NCI-H526 (cell line): ENCODE data around the gene SLC6A5.

Experiments
- DNase-seq, 2 experiments: peaks; one replicate each; lab custom pipeline; 2025; lab: John Stamatoyannopoulos, UW

SLC6A5 gene

DNA sequence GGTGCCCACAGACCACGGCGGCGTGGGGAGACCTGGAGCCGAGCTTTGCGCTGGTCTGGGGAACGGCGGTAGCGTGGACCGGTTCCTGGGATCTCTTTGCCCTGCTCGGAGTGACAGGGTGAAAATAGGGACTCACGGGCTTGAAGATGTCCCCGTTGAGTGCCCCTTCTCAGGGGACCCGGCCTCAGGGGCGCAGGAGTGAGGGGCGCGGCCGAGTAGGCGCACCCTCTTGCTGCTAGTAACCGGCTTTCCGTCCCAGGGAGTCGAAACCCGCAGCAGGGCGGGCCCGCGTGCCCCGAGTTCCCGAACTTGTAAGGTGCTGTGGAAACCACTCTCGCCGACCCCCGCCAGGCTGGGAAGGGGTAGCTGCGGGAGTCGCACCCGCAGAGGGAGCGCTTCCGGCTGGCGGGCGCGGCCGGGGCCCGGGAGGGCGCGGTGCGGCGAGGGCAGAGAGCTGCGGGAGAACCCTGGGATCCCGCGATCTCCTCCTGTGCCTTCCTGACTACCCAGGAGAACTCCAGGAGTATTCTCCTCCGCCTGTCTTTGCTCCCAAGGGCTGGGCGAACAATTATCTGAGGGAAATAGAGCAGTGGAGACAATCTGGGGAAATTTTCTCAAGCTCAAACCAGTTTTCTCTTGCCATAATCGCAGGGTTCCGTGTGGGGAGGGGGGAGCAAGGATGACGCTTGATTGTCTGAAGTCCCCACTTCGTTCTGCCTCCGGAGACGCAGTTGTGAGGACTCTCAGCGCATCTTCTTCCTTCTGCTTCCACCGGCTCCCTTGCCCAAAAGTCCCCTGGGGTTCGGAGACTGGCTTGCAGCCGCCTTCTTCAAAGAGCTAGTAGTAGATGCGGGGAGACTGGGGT, 70.6 kb downstream of the SLC6A5 start:
- DNase-seq: peak in 1 of 2 experiments; percentile 24

DNA sequence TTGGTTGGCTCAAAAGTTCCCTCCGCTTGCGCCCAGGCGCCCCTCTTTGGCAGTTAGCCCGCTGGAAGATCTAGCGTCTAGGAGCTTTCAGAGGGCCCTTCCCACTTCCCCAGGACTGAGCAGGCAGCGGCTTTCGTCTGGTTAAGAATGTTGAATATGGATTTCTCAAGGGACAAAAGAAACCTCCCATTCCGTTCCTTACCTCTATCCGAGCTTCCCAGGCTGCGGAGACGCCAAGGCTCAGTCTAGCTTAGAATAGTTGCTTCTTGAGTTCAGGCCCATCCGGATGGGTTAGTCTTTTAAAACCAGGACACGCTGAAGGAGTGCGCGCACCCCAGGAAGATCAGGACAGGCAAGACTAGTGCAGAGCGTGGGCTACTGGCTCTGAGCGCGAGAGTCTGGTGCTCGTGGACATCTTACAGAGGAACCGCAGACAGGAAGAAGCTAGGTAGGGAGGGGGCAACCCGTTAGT, 71.6 kb downstream of the SLC6A5 start:
- DNase-seq: no peak

DNA sequence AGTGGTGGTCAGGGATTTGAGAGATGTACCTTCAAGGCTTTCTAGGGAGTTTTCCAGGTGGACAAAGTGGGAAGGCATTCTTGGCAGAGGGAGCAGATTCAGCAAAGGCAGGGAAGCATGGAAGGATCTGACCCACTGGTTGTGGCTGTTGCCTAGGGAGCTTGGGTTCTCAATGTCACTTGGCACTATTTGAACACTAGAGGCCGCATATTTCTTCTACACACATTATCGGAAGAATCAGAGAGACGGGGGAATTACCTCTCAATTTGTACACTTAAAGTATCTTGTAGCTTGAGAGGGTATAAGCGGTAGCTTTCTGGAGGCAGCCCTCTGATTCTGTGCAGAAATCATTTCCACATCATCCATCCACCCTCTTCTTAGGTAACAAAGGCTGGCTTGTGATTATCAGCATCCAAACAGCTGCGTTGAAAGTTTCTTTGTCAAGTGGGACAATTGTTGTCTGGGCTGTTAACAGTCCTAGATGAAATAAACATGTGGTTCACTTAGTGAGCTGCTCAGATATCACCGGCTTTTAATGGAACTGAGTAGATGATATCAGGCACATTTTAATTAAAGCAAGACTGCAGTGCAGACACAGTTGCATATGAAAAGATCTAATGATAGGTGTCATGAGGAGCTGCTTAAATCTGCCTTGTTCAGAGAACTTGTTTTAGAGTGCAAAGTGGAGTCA, 72.6 kb downstream of the SLC6A5 start:
- peak; percentile 60 to 78 for DNase-seq

DNA sequence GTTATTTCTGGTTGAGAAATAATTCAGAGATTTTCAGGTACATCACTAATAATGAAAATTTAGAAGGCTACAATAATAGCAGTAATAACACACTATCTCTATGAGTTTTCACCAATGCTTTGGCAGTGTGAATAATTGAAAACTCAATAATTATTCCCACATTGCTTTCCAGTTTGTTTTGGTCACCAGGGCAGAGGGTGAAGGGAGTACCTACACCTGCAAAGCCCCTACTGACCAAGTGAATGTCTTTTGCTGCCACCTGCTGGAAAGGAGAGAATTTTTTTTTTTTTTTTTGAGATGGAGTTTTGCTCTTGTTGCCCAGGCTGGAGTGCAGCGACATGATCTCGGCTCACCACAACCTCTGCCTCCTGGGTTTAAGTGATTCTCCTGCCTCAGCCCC, 73.2 kb downstream of the SLC6A5 start:
- peak in 1 of 2 experiments; percentile 54 for DNase-seq

DNA sequence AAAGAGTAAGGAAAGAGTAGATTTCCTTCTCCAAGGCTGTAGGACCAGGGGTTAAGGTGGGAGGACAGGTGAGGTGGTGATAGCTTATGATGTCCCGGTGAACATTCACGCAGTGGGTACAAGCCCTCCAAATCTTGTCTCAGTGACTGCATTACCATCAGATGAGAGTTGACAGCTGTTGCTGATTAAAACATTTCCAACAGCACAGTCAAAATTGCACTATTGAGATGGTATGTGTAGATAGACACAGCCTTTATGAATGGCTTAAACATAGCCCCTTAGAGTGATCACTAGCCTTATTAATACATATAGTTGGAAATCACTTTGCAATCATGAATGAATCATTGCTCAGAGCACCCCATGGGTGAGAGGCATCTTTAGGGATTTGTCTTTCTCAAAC, 77.2 kb downstream of the SLC6A5 start:
- no peak for DNase-seq

DNA sequence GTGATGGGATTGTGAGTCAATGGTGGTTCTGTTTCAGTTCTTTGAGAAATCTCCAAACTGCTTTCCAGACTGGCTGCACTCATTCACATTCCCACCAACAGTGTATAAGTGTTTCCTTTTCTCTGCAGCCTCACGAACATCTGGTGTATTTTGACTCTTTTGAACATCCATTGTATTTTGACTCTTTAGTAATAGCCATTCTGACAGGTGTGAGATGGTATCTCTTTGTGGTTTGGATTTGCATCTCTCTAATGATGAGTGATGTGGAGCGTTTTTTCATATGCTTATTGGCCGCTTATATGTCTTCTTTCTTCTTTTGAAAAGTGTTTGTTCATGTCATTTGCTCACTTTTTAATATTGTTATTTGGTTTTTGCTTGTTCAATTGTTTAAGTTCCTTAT, 89.4 kb downstream of the SLC6A5 start:
- peak; percentile 52 to 56 for DNase-seq

DNA sequence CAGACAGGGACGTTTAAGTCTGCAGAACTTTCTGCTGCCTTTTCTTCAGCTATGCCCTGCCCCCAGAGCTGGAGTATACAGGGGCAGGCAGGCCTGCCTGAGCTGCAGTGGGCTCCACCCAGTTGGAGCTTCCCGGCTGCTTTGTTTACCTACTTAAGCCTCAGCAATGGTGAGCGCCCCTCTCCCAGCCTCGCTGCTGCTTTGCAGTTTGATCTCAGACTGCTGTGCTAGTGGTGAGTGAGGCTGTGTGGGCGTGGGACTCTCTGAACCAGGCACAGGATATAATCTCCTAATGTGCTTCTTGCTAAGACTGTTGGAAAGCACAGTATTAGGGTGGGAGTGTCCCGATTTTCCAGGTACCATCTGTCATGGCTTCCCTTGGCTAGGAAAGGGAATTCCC, 108.5 kb downstream of the SLC6A5 start:
- no peak for DNase-seq
